IPS DF 6.9 (cell line): ENCODE data around the gene ZNF444.

ENCODE experiments used
- DNase-seq: peaks from one replicate; pipeline ENCODE4 v3.0.0-alpha.2; 2013; ENCODE audit warnings: low read depth, low spot score
- H3K27ac ChIP-seq: one replicate; pipeline ENCODE4 v1.5.1; 2013; ENCODE audit warnings: low read length, control low read depth
- H3K27me3 ChIP-seq: 2 replicates; pipeline ENCODE4 v1.6.1; 2013; ENCODE audit warnings: mild to moderate bottlenecking, low read length; ENCODE audit not compliant: control insufficient read depth, insufficient read depth
- H3K36me3 ChIP-seq: 2 replicates; pipeline ENCODE4 v1.6.1; 2013; ENCODE audit warnings: low read length; ENCODE audit not compliant: control insufficient read depth, insufficient read depth
- H3K4me1 ChIP-seq: 2 replicates; pipeline ENCODE4 v1.6.1; 2013; ENCODE audit warnings: low read length; ENCODE audit not compliant: control insufficient read depth, insufficient read depth
- H3K4me3 ChIP-seq: 2 replicates; pipeline ENCODE4 v1.5.1; 2013; ENCODE audit warnings: mild to moderate bottlenecking, low read length
- H3K9me3 ChIP-seq: 2 replicates; pipeline ENCODE4 v1.6.1; 2013; ENCODE audit warnings: low read length, inconsistent platforms; ENCODE audit not compliant: control insufficient read depth, insufficient read depth
- WGBS: extraction: QIAGEN DNeasy Blood & Tissue Kit; methylation state at CpG from one replicate; pipeline ENCODE4 v1.1.7; 2013; ENCODE audit warnings: mixed read lengths, missing lambda C conversion rate; ENCODE audit not compliant: insufficient read length, insufficient coverage; 5-methylcytosine and 5-hydroxymethylcytosine counted together

ZNF444 gene

GRCh38 chr19:56115490-56115889, 25.6 kb upstream of the ZNF444 start:
- WGBS, result no CpG with 5 or more reads among the region's 21 CpGs
- H3K27ac ChIP-seq, result no peak overlapping the region

DNA sequence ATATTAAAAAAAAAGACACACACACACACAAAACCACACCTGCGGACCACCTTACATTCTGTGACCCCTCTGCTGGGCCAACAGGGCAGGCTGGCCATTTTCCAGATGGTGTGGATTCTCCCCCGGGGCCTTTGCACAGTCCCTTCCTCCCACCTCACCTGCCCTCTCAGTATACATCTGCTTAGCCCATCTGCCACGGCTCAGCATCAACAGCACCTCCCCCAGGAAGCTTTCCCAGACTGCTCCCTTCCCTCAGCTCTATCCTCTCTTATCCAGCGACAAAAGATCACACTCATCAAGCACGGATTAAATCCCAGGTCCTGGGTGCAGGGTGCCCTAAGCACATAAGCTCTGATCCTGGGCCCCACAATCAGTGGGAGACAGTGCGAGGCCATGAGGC, 24.5 kb upstream of the ZNF444 start:
- Histone ChIP-seq H3K4me1 (peaks cover 8% of the 10 kb centered on the region), H3K36me3 (no peaks in the 10 kb centered on the region), H3K27ac (no peak overlapping the region), H3K9me3 (no peaks in the 10 kb centered on the region), H3K27me3 (no peaks in the 10 kb centered on the region), H3K4me3 (no peak overlapping the region)
- DNase-seq, result no peak
- no CpG with 5 or more reads among the region's 6 CpGs for WGBS

More at GRCh38 chr19:56115490-56115889, 25.6 kb upstream of the ZNF444 start:
- no peaks in the 10 kb centered on the region for H3K9me3 ChIP-seq
- H3K36me3 ChIP-seq, result no peaks in the 10 kb centered on the region
- peaks cover 11% of the 10 kb centered on the region for H3K4me1 ChIP-seq
- no peak overlapping the region for H3K4me3 ChIP-seq
- no peak for DNase-seq
- no peaks in the 10 kb centered on the region for H3K27me3 ChIP-seq

DNA sequence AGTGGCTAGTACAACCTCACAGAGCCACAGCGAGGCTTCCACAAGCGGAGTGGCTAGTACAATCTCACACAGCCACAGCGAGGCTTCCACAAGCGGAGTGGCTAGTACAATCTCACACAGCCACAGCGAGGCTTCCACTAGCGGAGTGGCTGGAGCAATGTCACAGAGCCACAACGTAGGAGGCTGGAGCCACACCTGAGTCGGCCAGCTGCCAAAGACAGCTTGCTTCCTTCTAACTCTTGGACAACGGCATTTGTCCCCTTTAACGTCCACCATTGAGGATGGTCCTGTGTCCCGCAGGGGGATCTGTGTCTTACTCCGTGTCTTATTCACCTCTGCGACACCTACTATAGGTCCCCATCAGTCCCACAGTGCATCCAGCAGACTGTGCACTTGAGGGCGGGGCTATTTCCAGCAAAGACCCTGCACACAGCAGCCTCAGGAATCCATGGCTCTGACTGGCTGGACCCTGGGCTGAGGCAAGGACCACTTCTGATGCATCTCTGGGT, 23.7 kb upstream of the ZNF444 start:
- DNase-seq, result no peak
- H3K4me1 ChIP-seq, result peaks cover 7% of the 10 kb centered on the region
- H3K4me3 ChIP-seq, result no peak overlapping the region
- no CpG with 5 or more reads among the region's 14 CpGs for WGBS
- no peaks in the 10 kb centered on the region for H3K9me3 ChIP-seq
- H3K27ac ChIP-seq, result no peak overlapping the region
- H3K36me3 ChIP-seq, result no peaks in the 10 kb centered on the region
- no peaks in the 10 kb centered on the region for H3K27me3 ChIP-seq

GRCh38 chr19:56117889-56118288, 23.2 kb upstream of the ZNF444 start:
- no peaks in the 10 kb centered on the region for H3K36me3 ChIP-seq
- H3K27ac ChIP-seq, result no peak overlapping the region
- H3K4me1 ChIP-seq, result peaks cover 5% of the 10 kb centered on the region
- no peaks in the 10 kb centered on the region for H3K9me3 ChIP-seq
- no CpG with 5 or more reads among the region's 9 CpGs for WGBS
- H3K4me3 ChIP-seq, result no peak overlapping the region
- no peaks in the 10 kb centered on the region for H3K27me3 ChIP-seq
- no peak for DNase-seq

DNA sequence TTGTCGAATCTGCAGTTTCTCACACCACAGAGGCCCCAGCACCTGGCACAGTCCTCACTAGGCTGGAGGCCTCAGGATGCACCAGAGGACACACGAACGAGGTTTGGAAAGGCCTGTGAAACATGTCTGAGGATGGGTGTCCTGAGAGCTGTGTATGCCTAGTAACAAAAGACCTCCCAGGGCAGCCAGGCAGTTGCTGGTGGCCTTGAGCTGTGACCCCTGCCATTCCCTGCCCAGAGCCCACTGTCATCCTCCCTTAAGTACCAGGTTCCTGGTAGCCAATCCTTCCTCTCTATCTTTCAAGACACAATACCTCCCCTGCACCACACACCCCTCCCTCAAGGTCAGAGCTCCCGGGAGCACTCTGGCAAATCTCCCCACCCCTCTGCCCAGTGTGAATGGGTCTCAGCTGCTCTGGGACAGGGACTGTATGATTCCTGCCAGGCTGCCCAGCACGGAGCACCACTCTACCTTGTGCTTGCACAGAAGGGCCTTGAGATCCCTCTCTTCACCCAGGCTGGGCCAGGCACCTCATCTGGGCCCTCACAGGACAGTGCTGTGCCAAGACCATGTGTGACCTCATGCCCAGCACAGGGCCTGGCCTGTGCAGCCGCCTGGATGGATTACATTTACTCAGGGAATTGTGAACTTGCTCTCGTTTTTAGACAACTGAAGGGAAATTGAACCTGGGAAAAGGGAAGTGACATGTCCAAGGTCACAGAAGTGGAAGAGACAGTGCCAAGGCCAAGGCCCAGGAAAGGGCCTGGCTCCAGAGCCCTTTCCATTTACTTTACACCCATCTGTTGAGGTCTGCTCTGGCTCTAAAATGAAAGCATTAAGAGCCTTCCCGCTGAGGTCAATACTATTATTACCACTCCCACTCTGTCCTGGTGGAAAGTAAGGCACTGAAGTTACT, 22.2 kb upstream of the ZNF444 start:
- WGBS, result no CpG with 5 or more reads among the region's 8 CpGs
- no peaks in the 10 kb centered on the region for H3K27me3 ChIP-seq
- H3K36me3 ChIP-seq, result no peaks in the 10 kb centered on the region
- H3K4me3 ChIP-seq, result no peak overlapping the region
- peaks cover 3% of the 10 kb centered on the region; the same call in 1 of the 2 replicates for H3K4me1 ChIP-seq
- DNase-seq, result no peak
- H3K27ac ChIP-seq, result no peak overlapping the region
- no peaks in the 10 kb centered on the region for H3K9me3 ChIP-seq

- peaks cover 3% of the 10 kb centered on the region; the same call in 1 of the 2 replicates for H3K4me1 ChIP-seq
- H3K4me3 ChIP-seq, result no peak overlapping the region; the same call in 1 of the 2 replicates
- WGBS, result no CpG with 5 or more reads among the region's 16 CpGs
- no peaks in the 10 kb centered on the region for H3K27me3 ChIP-seq
- DNase-seq, result no peak
- H3K36me3 ChIP-seq, result no peaks in the 10 kb centered on the region
- no peak overlapping the region for H3K27ac ChIP-seq
- no peaks in the 10 kb centered on the region for H3K9me3 ChIP-seq
Measured at GRCh38 chr19:56119582-56119978, 21.5 kb upstream of the ZNF444 start.

DNA sequence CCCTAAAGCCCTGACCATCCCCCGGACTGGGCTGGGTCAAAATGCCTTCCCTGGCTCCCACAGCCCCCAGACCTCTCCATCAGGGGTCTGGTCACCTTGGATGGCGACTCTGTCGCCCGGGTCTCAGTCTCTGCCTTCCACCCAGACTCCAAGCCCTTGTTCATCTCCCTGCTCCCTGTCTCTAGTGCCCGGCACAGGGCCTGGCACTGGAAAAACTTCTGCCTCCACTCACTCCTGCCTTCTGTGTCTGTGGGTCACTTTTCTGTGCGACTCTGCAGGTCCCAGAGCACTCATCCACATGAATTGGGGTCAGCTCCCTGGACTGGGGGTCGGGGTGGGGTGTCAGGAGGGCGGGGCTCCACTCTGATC, 21.1 kb upstream of the ZNF444 start:
- no peaks in the 10 kb centered on the region for H3K27me3 ChIP-seq
- no peaks in the 10 kb centered on the region for H3K9me3 ChIP-seq
- peak overlapping the region; percentile 59; the same call in 1 of the 2 replicates for H3K4me3 ChIP-seq
- no CpG with 5 or more reads among the region's 8 CpGs for WGBS
- no peak overlapping the region for H3K27ac ChIP-seq
- DNase-seq, result no peak
- no peaks in the 10 kb centered on the region for H3K36me3 ChIP-seq
- H3K4me1 ChIP-seq, result peaks cover 1% of the 10 kb centered on the region; the same call in 1 of the 2 replicates

DNA sequence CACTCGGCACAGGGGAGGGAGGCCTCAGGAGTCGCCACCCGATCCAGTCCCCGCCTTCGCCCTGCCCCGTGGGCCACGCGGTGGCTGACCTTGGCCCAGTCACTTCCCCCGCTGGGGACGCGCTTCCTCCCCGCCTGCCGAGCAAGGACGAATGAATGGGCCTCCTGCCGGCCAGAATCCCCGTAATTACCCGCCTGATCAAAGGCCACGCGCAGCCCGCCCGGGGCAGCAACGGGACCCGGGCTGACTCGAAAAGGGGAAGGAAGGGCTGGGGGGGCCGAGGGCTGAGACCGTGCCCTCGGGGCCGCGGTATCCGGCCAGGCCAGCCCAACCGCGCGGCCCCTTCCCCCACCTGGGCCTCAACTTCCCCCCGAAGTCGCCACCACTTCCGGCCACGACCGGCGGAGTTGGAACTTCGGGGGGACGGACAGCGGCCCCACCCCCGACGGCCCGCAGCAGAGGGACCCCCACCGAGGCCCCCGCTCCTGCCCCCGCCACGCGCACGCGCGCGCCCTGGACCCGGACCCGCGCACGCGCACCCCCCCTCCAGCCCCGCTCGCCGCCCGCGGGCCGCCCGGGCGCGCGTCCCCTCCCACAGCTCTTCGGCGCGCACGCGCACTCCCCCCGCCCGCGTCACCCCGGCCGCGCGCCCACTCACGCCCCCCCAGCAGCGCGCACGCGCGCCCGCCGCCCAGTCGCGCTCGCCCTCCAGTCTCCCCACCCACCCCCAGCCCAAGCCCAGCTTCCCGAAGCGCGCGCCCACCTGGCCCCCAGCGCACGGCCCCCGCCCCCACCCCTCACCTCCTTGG, 20.5 kb upstream of the ZNF444 start:
- no CpG with 5 or more reads among the region's 99 CpGs for WGBS

DNA sequence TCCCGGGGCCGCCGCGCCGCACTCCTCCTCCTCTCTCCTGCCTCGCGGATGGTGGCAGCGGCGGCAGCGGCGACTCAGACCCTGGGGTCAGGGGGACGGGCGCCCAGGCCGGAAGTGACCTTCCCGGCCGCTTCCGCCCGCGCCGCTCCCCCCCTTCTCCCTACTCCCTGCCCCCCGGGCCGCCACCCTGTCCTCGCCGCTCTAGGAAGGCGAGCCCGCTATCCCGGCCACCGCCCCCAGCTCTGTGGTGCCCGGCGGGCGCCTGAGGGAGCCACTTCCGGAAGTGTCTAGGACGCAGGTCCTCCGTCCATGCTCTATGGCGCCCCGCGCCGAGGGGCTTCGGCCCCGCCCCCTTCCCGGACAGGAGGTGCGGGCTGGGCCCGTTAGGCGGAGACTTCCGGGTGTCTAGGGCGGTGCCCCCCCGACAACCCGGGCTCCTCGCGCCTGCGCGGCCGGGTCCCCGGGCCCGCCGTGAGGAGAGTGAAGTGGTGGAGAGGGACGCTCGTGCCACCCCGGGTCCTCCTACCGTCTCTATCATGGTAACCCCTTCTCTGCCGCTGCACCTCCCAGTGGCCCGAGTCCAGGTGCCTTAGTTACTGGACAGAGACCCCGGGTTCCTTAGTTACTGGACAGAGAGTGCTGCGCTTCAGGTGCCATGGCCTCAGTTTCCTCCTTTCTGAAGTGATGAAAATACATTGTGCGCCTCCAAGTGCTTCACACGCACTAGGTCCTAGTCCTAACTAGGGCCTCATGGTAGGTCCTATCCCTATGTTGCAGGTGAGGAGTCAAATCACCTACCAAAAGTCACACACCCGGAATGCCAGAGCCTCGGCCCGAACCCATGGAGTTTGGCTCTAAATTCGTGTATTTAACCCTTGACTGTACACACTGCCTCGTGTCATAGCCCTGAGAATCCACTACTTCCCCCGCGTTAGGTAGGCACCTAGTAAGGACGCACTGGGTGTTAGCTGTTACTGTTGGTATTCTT, 19.6 kb upstream of the ZNF444 start, which contains the start of gene ZNF787:
ZNF787 (minus strand) TSS at position 116 of the 988 bp plus-strand sequence. CDS start 18,078 bp downstream, outside the sequence.
- no peaks in the 10 kb centered on the region for H3K36me3 ChIP-seq
- no peaks in the 10 kb centered on the region for H3K4me1 ChIP-seq
- no peaks in the 10 kb centered on the region for H3K9me3 ChIP-seq
- H3K27me3 ChIP-seq, result no peaks in the 10 kb centered on the region
- H3K27ac ChIP-seq, result no peak within 1 kb of the TSS
- DNase-seq, result peak; percentile 94
- WGBS, result no CpG with 5 or more reads among the region's 74 CpGs
- peak within 1 kb of the TSS; percentile 59 for H3K4me3 ChIP-seq

More for the DNA sequence above, 20.5 kb upstream of the ZNF444 start:
- no peaks in the 10 kb centered on the region for H3K9me3 ChIP-seq
- peak overlapping the region; percentile 59 for H3K4me3 ChIP-seq
- no peak for DNase-seq
- no peaks in the 10 kb centered on the region for H3K4me1 ChIP-seq
- H3K27ac ChIP-seq, result no peak overlapping the region
- H3K36me3 ChIP-seq, result no peaks in the 10 kb centered on the region
- H3K27me3 ChIP-seq, result no peaks in the 10 kb centered on the region
